ENCODE results near the gene DMD. TPM values are rescaled to one million over a fixed set of nuclear protein-coding genes. Genes with fewer than 3 reads are reported as not detected.

DMD gene
- total and polyA plus RNA-seq, 2 donors from 2014 or later: 4.2 to 17.9 TPM

- Histone ChIP-seq H3K9ac (ENCODE audit: low read length in 3 of 3) (no peak overlapping the region), H3K4me3 (ENCODE audit: low read length in 3 of 3) (no peak overlapping the region), H3K27ac (ENCODE audit: low read depth in 2 of 2, low read length in 2 of 2) (no peak overlapping the region), H3K9me3 (ENCODE audit: control insufficient read depth in 2 of 3, insufficient read depth in 1 of 3, low read length in 3 of 3) (no peaks in the 10 kb centered on the region), H3K27me3 (ENCODE audit: control insufficient read depth, insufficient read depth, low read length) (no peaks in the 10 kb centered on the region), H3K4me1 (ENCODE audit: control insufficient read depth in 2 of 3, insufficient read depth in 2 of 3, low read depth in 1 of 3, low read length in 3 of 3) (no peaks in the 10 kb centered on the region), H3K36me3 (ENCODE audit: control insufficient read depth in 2 of 3, insufficient read depth in 3 of 3, low read length in 3 of 3) (no peaks in the 10 kb centered on the region)
- TF ChIP-seq CTCF (IDR thresholded peaks at IDR 0.05; ENCODE audit: borderline replicate concordance, extremely low read depth, insufficient read depth): no peak
- DNase-seq (no peak), FAIRE-seq (no peak)
- intact Hi-C loops (cut with DNase I): no loop called here
Observed at GRCh38 chrX:31353095-31353494, 1858.3 kb downstream of the DMD start.

GRCh38 chrX:31350808-31351074 lies 1860.6 kb downstream of the DMD start:
- no peaks in the 10 kb centered on the region for H3K4me1 ChIP-seq (ENCODE audit: control insufficient read depth in 2 of 3, insufficient read depth in 2 of 3, low read depth in 1 of 3, low read length in 3 of 3)
- no peak for TF ChIP-seq CTCF (IDR thresholded peaks at IDR 0.05; ENCODE audit: borderline replicate concordance, extremely low read depth, insufficient read depth)
- no peaks in the 10 kb centered on the region for H3K36me3 ChIP-seq (ENCODE audit: control insufficient read depth in 2 of 3, insufficient read depth in 3 of 3, low read length in 3 of 3)
- no peaks in the 10 kb centered on the region for H3K9me3 ChIP-seq (ENCODE audit: control insufficient read depth in 2 of 3, insufficient read depth in 1 of 3, low read length in 3 of 3)
- H3K4me3 ChIP-seq (ENCODE audit: low read length in 3 of 3): no peak overlapping the region
- DNase-seq (no peak), FAIRE-seq (no peak)
- no peak overlapping the region for H3K27ac ChIP-seq (ENCODE audit: low read depth in 2 of 2, low read length in 2 of 2)
- H3K27me3 ChIP-seq (ENCODE audit: control insufficient read depth, insufficient read depth, low read length): no peaks in the 10 kb centered on the region
- intact Hi-C loops (cut with DNase I): no loop called here
- no peak overlapping the region for H3K9ac ChIP-seq (ENCODE audit: low read length in 3 of 3)

- no peak for TF ChIP-seq CTCF (IDR thresholded peaks at IDR 0.05; ENCODE audit: borderline replicate concordance, extremely low read depth, insufficient read depth)
- no peaks in the 10 kb centered on the region for H3K36me3 ChIP-seq (ENCODE audit: control insufficient read depth in 2 of 3, insufficient read depth in 3 of 3, low read length in 3 of 3)
- H3K9me3 ChIP-seq (ENCODE audit: control insufficient read depth in 2 of 3, insufficient read depth in 1 of 3, low read length in 3 of 3): no peaks in the 10 kb centered on the region
- intact Hi-C loops (cut with DNase I): no loop called here
- no peak for FAIRE-seq
- no peaks in the 10 kb centered on the region for H3K4me1 ChIP-seq (ENCODE audit: control insufficient read depth in 2 of 3, insufficient read depth in 2 of 3, low read depth in 1 of 3, low read length in 3 of 3)
- DNase-seq: no peak
- no peak overlapping the region for H3K4me3 ChIP-seq (ENCODE audit: low read length in 3 of 3)
- no peak overlapping the region for H3K27ac ChIP-seq (ENCODE audit: low read depth in 2 of 2, low read length in 2 of 2)
- H3K9ac ChIP-seq (ENCODE audit: low read length in 3 of 3): no peak overlapping the region
- no peaks in the 10 kb centered on the region for H3K27me3 ChIP-seq (ENCODE audit: control insufficient read depth, insufficient read depth, low read length)
Observed at GRCh38 chrX:31349515-31349914, 1861.8 kb downstream of the DMD start.

- FAIRE-seq: no peak
Observed at GRCh38 chrX:31340587-31340986, 1870.8 kb downstream of the DMD start.

More at GRCh38 chrX:31340587-31340986, 1870.8 kb downstream of the DMD start:
- no peak for TF ChIP-seq CTCF (IDR thresholded peaks at IDR 0.05; ENCODE audit: borderline replicate concordance, extremely low read depth, insufficient read depth)
- Histone ChIP-seq H3K4me3 (ENCODE audit: low read length in 3 of 3) (no peak overlapping the region), H3K27ac (ENCODE audit: low read depth in 2 of 2, low read length in 2 of 2) (no peak overlapping the region), H3K36me3 (ENCODE audit: control insufficient read depth in 2 of 3, insufficient read depth in 3 of 3, low read length in 3 of 3) (no peaks in the 10 kb centered on the region), H3K9ac (ENCODE audit: low read length in 3 of 3) (no peak overlapping the region), H3K27me3 (ENCODE audit: control insufficient read depth, insufficient read depth, low read length) (no peaks in the 10 kb centered on the region), H3K9me3 (ENCODE audit: control insufficient read depth in 2 of 3, insufficient read depth in 1 of 3, low read length in 3 of 3) (no peaks in the 10 kb centered on the region), H3K4me1 (ENCODE audit: control insufficient read depth in 2 of 3, insufficient read depth in 2 of 3, low read depth in 1 of 3, low read length in 3 of 3) (no peaks in the 10 kb centered on the region)
- intact Hi-C loops (cut with DNase I): no loop called here
- no peak for DNase-seq

Measured in kidney (tissue), 14 donors.